ENCODE measurements around the gene XPO6.

Gene XPO6

GRCh38 chr16:28161626-28162025 is 50.1 kb downstream of the XPO6 start:
- Histone ChIP-seq H3K9me3 (ENCODE audit: control insufficient read depth, low read length) (no peaks in the 10 kb centered on the region), H3K27me3 (ENCODE audit: control insufficient read depth, insufficient read depth, low read length) (no peaks in the 10 kb centered on the region), H3K9ac (ENCODE audit: low read length) (no peak overlapping the region), H3K36me3 (ENCODE audit: control insufficient read depth, insufficient read depth, low read length) (no peaks in the 10 kb centered on the region), H3K4me1 (ENCODE audit: control insufficient read depth, insufficient read depth, low read length) (no peaks in the 10 kb centered on the region), H3K4me3 (ENCODE audit: low read length) (no peak overlapping the region)

GRCh38 chr16:28158136-28158535 is 53.6 kb downstream of the XPO6 start:
- Histone ChIP-seq H3K4me1 (ENCODE audit: control insufficient read depth, insufficient read depth, low read length) (no peaks in the 10 kb centered on the region), H3K36me3 (ENCODE audit: control insufficient read depth, insufficient read depth, low read length) (peaks cover 11% of the 10 kb centered on the region), H3K4me3 (ENCODE audit: low read length) (no peak overlapping the region)

GRCh38 chr16:28156056-28156680 is 55.6 kb downstream of the XPO6 start:
- no peak overlapping the region for H3K4me3 ChIP-seq (ENCODE audit: low read length)
- no peaks in the 10 kb centered on the region for H3K4me1 ChIP-seq (ENCODE audit: control insufficient read depth, insufficient read depth, low read length)
- H3K36me3 ChIP-seq (ENCODE audit: control insufficient read depth, insufficient read depth, low read length): peaks cover 11% of the 10 kb centered on the region
- no peaks in the 10 kb centered on the region for H3K9me3 ChIP-seq (ENCODE audit: control insufficient read depth, low read length)
- no peaks in the 10 kb centered on the region for H3K27me3 ChIP-seq (ENCODE audit: control insufficient read depth, insufficient read depth, low read length)
- H3K9ac ChIP-seq (ENCODE audit: low read length): no peak overlapping the region

More at GRCh38 chr16:28158136-28158535, 53.6 kb downstream of the XPO6 start:
- Histone ChIP-seq H3K9me3 (ENCODE audit: control insufficient read depth, low read length) (no peaks in the 10 kb centered on the region), H3K9ac (ENCODE audit: low read length) (no peak overlapping the region), H3K27me3 (ENCODE audit: control insufficient read depth, insufficient read depth, low read length) (no peaks in the 10 kb centered on the region)

- Histone ChIP-seq H3K27me3 (ENCODE audit: control insufficient read depth, insufficient read depth, low read length) (no peaks in the 10 kb centered on the region), H3K4me1 (ENCODE audit: control insufficient read depth, insufficient read depth, low read length) (no peaks in the 10 kb centered on the region), H3K9ac (ENCODE audit: low read length) (no peak overlapping the region), H3K9me3 (ENCODE audit: control insufficient read depth, low read length) (no peaks in the 10 kb centered on the region), H3K36me3 (ENCODE audit: control insufficient read depth, insufficient read depth, low read length) (peaks cover 11% of the 10 kb centered on the region), H3K4me3 (ENCODE audit: low read length) (no peak overlapping the region)
Measured at GRCh38 chr16:28155293-28155692, 56.5 kb downstream of the XPO6 start.

GRCh38 chr16:28151180-28151579 is 60.6 kb downstream of the XPO6 start:
- no peak overlapping the region for H3K9ac ChIP-seq (ENCODE audit: low read length)

GRCh38 chr16:28149011-28149888 is 62.5 kb downstream of the XPO6 start:
- Histone ChIP-seq H3K9ac (ENCODE audit: low read length) (no peak overlapping the region), H3K36me3 (ENCODE audit: control insufficient read depth, insufficient read depth, low read length) (peaks cover 2% of the 10 kb centered on the region), H3K27me3 (ENCODE audit: control insufficient read depth, insufficient read depth, low read length) (no peaks in the 10 kb centered on the region), H3K9me3 (ENCODE audit: control insufficient read depth, low read length) (no peaks in the 10 kb centered on the region), H3K4me1 (ENCODE audit: control insufficient read depth, insufficient read depth, low read length) (no peaks in the 10 kb centered on the region), H3K4me3 (ENCODE audit: low read length) (no peak overlapping the region)

More at GRCh38 chr16:28151180-28151579, 60.6 kb downstream of the XPO6 start:
- H3K36me3 ChIP-seq (ENCODE audit: control insufficient read depth, insufficient read depth, low read length): peaks cover 11% of the 10 kb centered on the region
- no peaks in the 10 kb centered on the region for H3K9me3 ChIP-seq (ENCODE audit: control insufficient read depth, low read length)
- H3K4me3 ChIP-seq (ENCODE audit: low read length): no peak overlapping the region
- no peaks in the 10 kb centered on the region for H3K27me3 ChIP-seq (ENCODE audit: control insufficient read depth, insufficient read depth, low read length)
- no peaks in the 10 kb centered on the region for H3K4me1 ChIP-seq (ENCODE audit: control insufficient read depth, insufficient read depth, low read length)

GRCh38 chr16:28146536-28146935 is 65.2 kb downstream of the XPO6 start:
- Histone ChIP-seq H3K27me3 (ENCODE audit: control insufficient read depth, insufficient read depth, low read length) (no peaks in the 10 kb centered on the region), H3K4me3 (ENCODE audit: low read length) (no peak overlapping the region), H3K9me3 (ENCODE audit: control insufficient read depth, low read length) (no peaks in the 10 kb centered on the region), H3K4me1 (ENCODE audit: control insufficient read depth, insufficient read depth, low read length) (no peaks in the 10 kb centered on the region), H3K9ac (ENCODE audit: low read length) (no peak overlapping the region), H3K36me3 (ENCODE audit: control insufficient read depth, insufficient read depth, low read length) (no peaks in the 10 kb centered on the region)

- no peaks in the 10 kb centered on the region for H3K27me3 ChIP-seq (ENCODE audit: control insufficient read depth, insufficient read depth, low read length)
- H3K4me1 ChIP-seq (ENCODE audit: control insufficient read depth, insufficient read depth, low read length): no peaks in the 10 kb centered on the region
- H3K4me3 ChIP-seq (ENCODE audit: low read length): no peak overlapping the region
- H3K9me3 ChIP-seq (ENCODE audit: control insufficient read depth, low read length): no peaks in the 10 kb centered on the region
- no peak overlapping the region for H3K9ac ChIP-seq (ENCODE audit: low read length)
- no peaks in the 10 kb centered on the region for H3K36me3 ChIP-seq (ENCODE audit: control insufficient read depth, insufficient read depth, low read length)
Measured at GRCh38 chr16:28145796-28146195, 66.0 kb downstream of the XPO6 start.

- no peak overlapping the region for H3K4me3 ChIP-seq (ENCODE audit: low read length)
- H3K9me3 ChIP-seq (ENCODE audit: control insufficient read depth, low read length): no peaks in the 10 kb centered on the region
- no peaks in the 10 kb centered on the region for H3K27me3 ChIP-seq (ENCODE audit: control insufficient read depth, insufficient read depth, low read length)
- no peak overlapping the region for H3K9ac ChIP-seq (ENCODE audit: low read length)
- no peaks in the 10 kb centered on the region for H3K36me3 ChIP-seq (ENCODE audit: control insufficient read depth, insufficient read depth, low read length)
- H3K4me1 ChIP-seq (ENCODE audit: control insufficient read depth, insufficient read depth, low read length): no peaks in the 10 kb centered on the region
Measured at GRCh38 chr16:28140788-28141618, 70.8 kb downstream of the XPO6 start.

- no peak overlapping the region for H3K9ac ChIP-seq (ENCODE audit: low read length)
- no peaks in the 10 kb centered on the region for H3K36me3 ChIP-seq (ENCODE audit: control insufficient read depth, insufficient read depth, low read length)
- H3K4me1 ChIP-seq (ENCODE audit: control insufficient read depth, insufficient read depth, low read length): no peaks in the 10 kb centered on the region
- H3K4me3 ChIP-seq (ENCODE audit: low read length): no peak overlapping the region
- no peaks in the 10 kb centered on the region for H3K27me3 ChIP-seq (ENCODE audit: control insufficient read depth, insufficient read depth, low read length)
- H3K9me3 ChIP-seq (ENCODE audit: control insufficient read depth, low read length): no peaks in the 10 kb centered on the region
Measured at GRCh38 chr16:28139530-28139929, 72.2 kb downstream of the XPO6 start.

- H3K4me3 ChIP-seq (ENCODE audit: low read length): no peak overlapping the region
- H3K9me3 ChIP-seq (ENCODE audit: control insufficient read depth, low read length): no peaks in the 10 kb centered on the region
- no peaks in the 10 kb centered on the region for H3K4me1 ChIP-seq (ENCODE audit: control insufficient read depth, insufficient read depth, low read length)
- H3K36me3 ChIP-seq (ENCODE audit: control insufficient read depth, insufficient read depth, low read length): peaks cover 3% of the 10 kb centered on the region
- H3K27me3 ChIP-seq (ENCODE audit: control insufficient read depth, insufficient read depth, low read length): no peaks in the 10 kb centered on the region
- H3K9ac ChIP-seq (ENCODE audit: low read length): no peak overlapping the region
Measured at GRCh38 chr16:28136751-28137434, 74.9 kb downstream of the XPO6 start.
